Loucy (cell line): ENCODE data around the gene MIPEP.
"Not testable (repeated sequence)": the region's sequence is repeated elsewhere in the genome, so short reads cannot be mapped to it uniquely, and the experiment has no call there.

Experiments
- H2AFZ ChIP-seq: fragments of 200-600 bp; sonication (generic); 2 replicates; pipeline ENCODE4 v1.6.0; 2016; ENCODE audit warnings: antibody characterized with exemption, mild to moderate bottlenecking, low read length, moderate library complexity
- H3F3A ChIP-seq: fragments of 200-600 bp; 2 replicates; pipeline ENCODE4 v1.6.0; 2016; ENCODE audit warnings: antibody characterized with exemption, low read depth, mild to moderate bottlenecking
- H3K27me3 ChIP-seq: fragments of 200-600 bp; sonication (generic); 2 replicates; pipeline ENCODE4 v1.6.1; 2014; ENCODE audit warnings: low read length, mild to moderate bottlenecking; ENCODE audit not compliant: insufficient read depth, poor library complexity, severe bottlenecking
- H3K36me3 ChIP-seq: fragments of 200-600 bp; sonication (generic); 2 replicates; pipeline ENCODE4 v1.6.1; 2016; ENCODE audit warnings: low read length; ENCODE audit not compliant: insufficient read depth
- H3K4me1 ChIP-seq: fragments of 200-600 bp; sonication (generic); 2 replicates; pipeline ENCODE4 v1.5.1; 2014; ENCODE audit warnings: low read length, mild to moderate bottlenecking; ENCODE audit not compliant: insufficient read depth, poor library complexity, severe bottlenecking
- H3K4me2 ChIP-seq: fragments of 200-600 bp; sonication (generic); 2 replicates; pipeline ENCODE4 v1.6.0; 2014; ENCODE audit warnings: antibody characterized with exemption, low read length, low read depth, mild to moderate bottlenecking; ENCODE audit not compliant: poor library complexity, severe bottlenecking
- H3K4me3 ChIP-seq: fragments of 200-600 bp; sonication (generic); 2 replicates; pipeline ENCODE4 v1.5.1; 2014; ENCODE audit warnings: low read length, mild to moderate bottlenecking, mixed read lengths; ENCODE audit not compliant: poor library complexity, severe bottlenecking
- H3K79me2 ChIP-seq: fragments of 200-600 bp; sonication (generic); 2 replicates; pipeline ENCODE4 v1.6.1; 2014; ENCODE audit warnings: low read length; ENCODE audit not compliant: insufficient read depth
- H3K9ac ChIP-seq: fragments of 200-600 bp; sonication (generic); 2 replicates; pipeline ENCODE4 v1.6.0; 2014; ENCODE audit warnings: mild to moderate bottlenecking, low read depth, low read length, moderate library complexity; ENCODE audit not compliant: poor library complexity, severe bottlenecking
- H3K9me2 ChIP-seq: fragments of 200-600 bp; sonication (generic); replicated peaks from 2 replicates; pipeline ENCODE4 v1.6.1; 2016; ENCODE audit warnings: low read depth, low read length, mixed read lengths
- H3K9me3 ChIP-seq: fragments of 200-600 bp; sonication (generic); 2 replicates; pipeline ENCODE4 v1.6.1; 2014; ENCODE audit warnings: mild to moderate bottlenecking, antibody characterized with exemption, low read length, low read depth; ENCODE audit not compliant: insufficient read depth
- H4K20me1 ChIP-seq: fragments of 200-600 bp; sonication (generic); 2 replicates; pipeline ENCODE4 v1.6.0; 2014; ENCODE audit warnings: antibody characterized with exemption, low read length, mild to moderate bottlenecking; ENCODE audit not compliant: insufficient read depth, poor library complexity, severe bottlenecking
- CTCF ChIP-seq: fragments of 200-600 bp; sonication (generic); conservative IDR thresholded peaks from 2 replicates; pipeline ENCODE4 v1.5.1; 2014; ENCODE audit warnings: mild to moderate bottlenecking, antibody characterized with exemption, low read length
- EZH2phosphoT487 ChIP-seq: fragments of 200-600 bp; IDR thresholded peaks from 2 replicates; pipeline ENCODE4 v1.6.1; 2018; ENCODE audit warnings: antibody characterized with exemption, mild to moderate bottlenecking, moderate library complexity, borderline replicate concordance

Gene MIPEP

GRCh38 chr13:23765531-23765930 lies 123.7 kb downstream of the MIPEP start:
- Histone ChIP-seq H3K4me2 (no peak overlapping the region), H4K20me1 (no peaks in the 10 kb centered on the region), H3K4me1 (peaks cover 38% of the 10 kb centered on the region), H2AFZ (no peak overlapping the region), H3K9me3 (no peaks in the 10 kb centered on the region), H3K9ac (no peak overlapping the region), H3K9me2 (no peaks in the 10 kb centered on the region), H3K27me3 (no peaks in the 10 kb centered on the region), H3K79me2 (no peaks in the 10 kb centered on the region), H3K36me3 (no peaks in the 10 kb centered on the region), H3F3A (no peaks in the 10 kb centered on the region), H3K4me3 (no peak overlapping the region)
- no peak for TF ChIP-seq CTCF
- TF ChIP-seq EZH2phosphoT487 = no peak

- no peak overlapping the region for H3K9ac ChIP-seq
- no peak for TF ChIP-seq EZH2phosphoT487
- no peak for TF ChIP-seq CTCF
Measured at GRCh38 chr13:23763318-23763717, 125.9 kb downstream of the MIPEP start.

GRCh38 chr13:23761760-23762159 lies 127.4 kb downstream of the MIPEP start:
- not testable (repeated sequence) for H2AFZ ChIP-seq, H3K27me3 ChIP-seq, H3K9me2 ChIP-seq, H3K36me3 ChIP-seq, H3K9me3 ChIP-seq, H3K4me3 ChIP-seq, H3K9ac ChIP-seq, H3K79me2 ChIP-seq, H3F3A ChIP-seq, H3K4me2 ChIP-seq, H4K20me1 ChIP-seq
- peaks cover 29% of the 10 kb centered on the region for H3K4me1 ChIP-seq

More at GRCh38 chr13:23763318-23763717, 125.9 kb downstream of the MIPEP start:
- Histone ChIP-seq H3K27me3 (no peaks in the 10 kb centered on the region), H2AFZ (no peak overlapping the region), H3K36me3 (no peaks in the 10 kb centered on the region), H3K79me2 (no peaks in the 10 kb centered on the region), H3K9me3 (no peaks in the 10 kb centered on the region), H3K4me2 (no peak overlapping the region), H3F3A (no peaks in the 10 kb centered on the region), H4K20me1 (no peaks in the 10 kb centered on the region), H3K4me3 (no peak overlapping the region), H3K4me1 (peaks cover 32% of the 10 kb centered on the region), H3K9me2 (no peaks in the 10 kb centered on the region)

GRCh38 chr13:23760000-23760399 lies 129.2 kb downstream of the MIPEP start:
- H3K79me2 ChIP-seq = no peaks in the 10 kb centered on the region
- no peaks in the 10 kb centered on the region for H4K20me1 ChIP-seq
- TF ChIP-seq CTCF (no peak), EZH2phosphoT487 (no peak)
- no peak overlapping the region for H3K9ac ChIP-seq
- no peaks in the 10 kb centered on the region for H3K9me2 ChIP-seq
- no peaks in the 10 kb centered on the region for H3K27me3 ChIP-seq
- H3K36me3 ChIP-seq = no peaks in the 10 kb centered on the region
- H3K4me2 ChIP-seq = no peak overlapping the region
- peaks cover 11% of the 10 kb centered on the region for H3K4me1 ChIP-seq
- no peaks in the 10 kb centered on the region for H3K9me3 ChIP-seq
- H2AFZ ChIP-seq = no peak overlapping the region
- no peak overlapping the region for H3K4me3 ChIP-seq
- no peaks in the 10 kb centered on the region for H3F3A ChIP-seq
